GM23338 (cell line): ENCODE data around the gene S100A3. TPM values are rescaled to one million over a fixed set of nuclear protein-coding genes. Genes with fewer than 3 reads are reported as not detected.
"Not testable (repeated sequence)": the region's sequence is repeated elsewhere in the genome, so short reads cannot be mapped to it uniquely, and the experiment has no call there.

ENCODE experiments used
- ATAC-seq: fragments of 200-7000 bp; cut with Tn5 transposase; 3 replicates; pipeline ENCODE4 v1.9.1; 2020
- DNase-seq: peaks from one replicate; pipeline ENCODE4 v3.0.0-alpha.2; 2015; ENCODE audit warnings: low spot score
- H2AFZ ChIP-seq: fragments of 200-600 bp; sonication (generic); 2 replicates; pipeline ENCODE4 v1.8.0; 2016; ENCODE audit warnings: antibody characterized with exemption, mild to moderate bottlenecking, moderate library complexity
- H3F3A ChIP-seq: fragments of 200-600 bp; sonication (generic); replicated peaks from 2 replicates; pipeline ENCODE4 v1.8.0; 2017; ENCODE audit warnings: antibody characterized with exemption, mixed run types, low read depth
- H3K27ac ChIP-seq: fragments of 200-600 bp; sonication (generic); 2 replicates; pipeline ENCODE4 v1.6.1; 2016; ENCODE audit warnings: low read depth
- H3K27me3 ChIP-seq: fragments of 200-600 bp; sonication (generic); 2 replicates; pipeline ENCODE4 v1.8.0; 2016; ENCODE audit warnings: mild to moderate bottlenecking, mixed run types, moderate library complexity; ENCODE audit not compliant: insufficient read depth
- H3K36me3 ChIP-seq: fragments of 200-600 bp; sonication (generic); 2 replicates; pipeline ENCODE4 v1.8.0; 2016; ENCODE audit warnings: mild to moderate bottlenecking; ENCODE audit not compliant: insufficient read depth
- H3K4me1 ChIP-seq: fragments of 200-600 bp; sonication (generic); 2 replicates; pipeline ENCODE4 v1.8.0; 2016; ENCODE audit warnings: mild to moderate bottlenecking, moderate library complexity; ENCODE audit not compliant: insufficient read depth
- H3K4me2 ChIP-seq: fragments of 200-600 bp; sonication (generic); 2 replicates; pipeline ENCODE4 v1.7.1; 2017; ENCODE audit warnings: mixed run types
- H3K4me3 ChIP-seq: fragments of 200-600 bp; sonication (generic); 2 replicates; pipeline ENCODE4 v1.6.1; 2016; ENCODE audit warnings: mixed run types
- H3K79me2 ChIP-seq: fragments of 200-600 bp; sonication (generic); replicated peaks from 2 replicates; pipeline ENCODE4 v1.8.0; 2017; ENCODE audit warnings: mild to moderate bottlenecking; ENCODE audit not compliant: insufficient read depth
- H3K9me2 ChIP-seq: fragments of 200-600 bp; sonication (generic); 2 replicates; pipeline ENCODE4 v1.8.0; 2017; ENCODE audit not compliant: insufficient read depth
- H4K20me1 ChIP-seq: fragments of 200-600 bp; sonication (generic); replicated peaks from 2 replicates; pipeline ENCODE4 v1.8.0; 2017; ENCODE audit warnings: mild to moderate bottlenecking; ENCODE audit not compliant: insufficient read depth
- H3K27ac Mint-ChIP-seq: 2 replicates; pipeline ENCODE4 v1.8.0; 2020; ENCODE audit warnings: inconsistent platforms, mild to moderate bottlenecking, moderate library complexity, mixed read lengths
- H3K27me3 Mint-ChIP-seq: 3 replicates; pipeline ENCODE4 v1.8.0; 2022; ENCODE audit warnings: low read depth, mild to moderate bottlenecking, moderate library complexity, mixed read lengths, inconsistent platforms; ENCODE audit not compliant: insufficient read depth, poor library complexity
- H3K36me3 Mint-ChIP-seq: 3 replicates; pipeline ENCODE4 v1.8.0; 2021; ENCODE audit warnings: low read depth, mild to moderate bottlenecking, inconsistent platforms, moderate library complexity, mixed read lengths
- H3K4me1 Mint-ChIP-seq: 3 replicates; pipeline ENCODE4 v1.8.0; 2020; ENCODE audit warnings: mild to moderate bottlenecking, inconsistent platforms, mixed read lengths
- H3K4me3 Mint-ChIP-seq: 3 replicates; pipeline ENCODE4 v1.8.0; 2021; ENCODE audit warnings: moderate library complexity, mild to moderate bottlenecking, inconsistent platforms, mixed read lengths
- H3K9me3 Mint-ChIP-seq: 3 replicates; pipeline ENCODE4 v1.8.0; 2020; ENCODE audit warnings: moderate library complexity, mild to moderate bottlenecking, inconsistent platforms, mixed read lengths
- EZH2 ChIP-seq: fragments of 200-600 bp; sonication (generic); IDR thresholded peaks from one replicate; pipeline ENCODE4 v1.8.0; 2017; ENCODE audit warnings: antibody characterized with exemption, mild to moderate bottlenecking, low read depth; ENCODE audit not compliant: unreplicated experiment
- EZH2phosphoT487 ChIP-seq: fragments of 200-600 bp; sonication (generic); IDR thresholded peaks from one replicate; pipeline ENCODE4 v1.8.1; 2018; ENCODE audit warnings: antibody characterized with exemption; ENCODE audit not compliant: unreplicated experiment
- JUNB ChIP-seq: IDR thresholded peaks from one replicate; pipeline ENCODE4 v1.6.1; 2016; ENCODE audit warnings: antibody characterized with exemption; ENCODE audit not compliant: unreplicated experiment
- STAT1 ChIP-seq: IDR thresholded peaks from one replicate; pipeline ENCODE4 v1.6.1; 2016; ENCODE audit warnings: antibody characterized with exemption; ENCODE audit not compliant: unreplicated experiment
- polyA plus RNA-seq: library from polyadenylated mRNA; unstranded; fragments of >200 nt; fragmentation: Nextera tagmentation; extraction: Ambion mirVana; gene quantifications from 2 replicates; pipeline ENCODE4 v1.2.1, GENCODE V29; 2016
- total RNA-seq: library from RNA; depleted of rRNA; stranded (reverse); fragments of >200 nt; shearing (Covaris generic); gene quantifications from 2 replicates; pipeline ENCODE4 v1.2.3, GENCODE V29; 2014
- TF ChIP-seq, protein P1 (sequence below): IDR thresholded peaks from one replicate; pipeline ENCODE4 v1.6.1; 2018; ENCODE audit warnings: antibody characterized with exemption; ENCODE audit not compliant: unreplicated experiment
- TF ChIP-seq, protein P2 (sequence below): IDR thresholded peaks from 2 replicates; pipeline ENCODE4 v1.6.1; 2016; ENCODE audit warnings: antibody characterized with exemption
- TF ChIP-seq, protein P3 (sequence below): fragments of 250-450 bp; sonication (Bioruptor Pico); IDR thresholded peaks from 2 replicates; pipeline ENCODE4 v1.5.0; 2020; ENCODE audit warnings: mild to moderate bottlenecking, moderate library complexity

The S100A3 gene
- total and polyA plus RNA-seq, 2 experiments from 2014 or later, result not detected

DNA sequence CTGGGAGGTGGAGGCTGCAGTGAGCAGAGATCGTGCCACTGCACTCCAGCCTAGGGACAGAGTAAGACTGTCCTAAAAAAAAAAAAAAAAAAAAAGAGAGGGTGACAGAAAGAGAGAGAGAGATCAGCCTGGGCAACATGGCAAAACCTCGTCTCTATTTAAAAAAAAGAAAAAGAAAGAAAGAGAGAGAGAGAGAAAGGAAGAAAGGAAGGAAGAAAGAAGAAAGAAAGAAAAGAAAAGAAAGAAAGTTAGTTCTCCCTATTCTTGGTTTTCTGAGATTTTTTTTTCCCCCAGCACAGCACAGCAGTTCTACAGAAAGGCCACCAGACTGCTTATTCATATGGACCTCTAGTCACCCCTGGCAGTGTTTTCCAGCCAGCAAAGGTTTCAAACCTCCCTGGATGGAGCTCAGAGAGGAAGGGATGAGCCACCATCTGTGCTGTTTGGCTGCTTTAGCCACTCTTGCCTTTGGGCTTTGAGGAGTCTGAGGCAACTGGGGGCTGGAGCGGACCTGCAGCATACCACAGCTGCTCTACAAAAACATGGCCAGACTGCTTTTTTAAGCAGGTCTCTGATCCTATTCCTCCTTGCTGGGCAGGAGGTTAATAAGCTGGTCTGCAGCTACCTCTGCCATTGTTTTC is 23.9 kb downstream of the S100A3 start:
- ATAC-seq (no peak; the same call in 2 of the 3 replicates), DNase-seq (no peak)
- H4K20me1 ChIP-seq, result no peaks in the 10 kb centered on the region
- H3K4me3 Mint-ChIP-seq, result no peak overlapping the region
- H3K27me3 Mint-ChIP-seq, result peaks cover 2% of the 10 kb centered on the region
- H3K4me1 Mint-ChIP-seq, result peaks cover 28% of the 10 kb centered on the region
- H2AFZ ChIP-seq, result 0 out of 2 replicates have a peak overlapping the region, but pooled peaks have one; percentile 52
- no peak overlapping the region for H3K4me2 ChIP-seq
- H3K27me3 ChIP-seq, result no peaks in the 10 kb centered on the region
- H3K27ac Mint-ChIP-seq, result no peak overlapping the region
- no peak overlapping the region for H3K27ac ChIP-seq
- TF ChIP-seq, protein P1, sequence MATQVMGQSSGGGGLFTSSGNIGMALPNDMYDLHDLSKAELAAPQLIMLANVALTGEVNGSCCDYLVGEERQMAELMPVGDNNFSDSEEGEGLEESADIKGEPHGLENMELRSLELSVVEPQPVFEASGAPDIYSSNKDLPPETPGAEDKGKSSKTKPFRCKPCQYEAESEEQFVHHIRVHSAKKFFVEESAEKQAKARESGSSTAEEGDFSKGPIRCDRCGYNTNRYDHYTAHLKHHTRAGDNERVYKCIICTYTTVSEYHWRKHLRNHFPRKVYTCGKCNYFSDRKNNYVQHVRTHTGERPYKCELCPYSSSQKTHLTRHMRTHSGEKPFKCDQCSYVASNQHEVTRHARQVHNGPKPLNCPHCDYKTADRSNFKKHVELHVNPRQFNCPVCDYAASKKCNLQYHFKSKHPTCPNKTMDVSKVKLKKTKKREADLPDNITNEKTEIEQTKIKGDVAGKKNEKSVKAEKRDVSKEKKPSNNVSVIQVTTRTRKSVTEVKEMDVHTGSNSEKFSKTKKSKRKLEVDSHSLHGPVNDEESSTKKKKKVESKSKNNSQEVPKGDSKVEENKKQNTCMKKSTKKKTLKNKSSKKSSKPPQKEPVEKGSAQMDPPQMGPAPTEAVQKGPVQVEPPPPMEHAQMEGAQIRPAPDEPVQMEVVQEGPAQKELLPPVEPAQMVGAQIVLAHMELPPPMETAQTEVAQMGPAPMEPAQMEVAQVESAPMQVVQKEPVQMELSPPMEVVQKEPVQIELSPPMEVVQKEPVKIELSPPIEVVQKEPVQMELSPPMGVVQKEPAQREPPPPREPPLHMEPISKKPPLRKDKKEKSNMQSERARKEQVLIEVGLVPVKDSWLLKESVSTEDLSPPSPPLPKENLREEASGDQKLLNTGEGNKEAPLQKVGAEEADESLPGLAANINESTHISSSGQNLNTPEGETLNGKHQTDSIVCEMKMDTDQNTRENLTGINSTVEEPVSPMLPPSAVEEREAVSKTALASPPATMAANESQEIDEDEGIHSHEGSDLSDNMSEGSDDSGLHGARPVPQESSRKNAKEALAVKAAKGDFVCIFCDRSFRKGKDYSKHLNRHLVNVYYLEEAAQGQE, result no peak
- TF ChIP-seq, protein P2, sequence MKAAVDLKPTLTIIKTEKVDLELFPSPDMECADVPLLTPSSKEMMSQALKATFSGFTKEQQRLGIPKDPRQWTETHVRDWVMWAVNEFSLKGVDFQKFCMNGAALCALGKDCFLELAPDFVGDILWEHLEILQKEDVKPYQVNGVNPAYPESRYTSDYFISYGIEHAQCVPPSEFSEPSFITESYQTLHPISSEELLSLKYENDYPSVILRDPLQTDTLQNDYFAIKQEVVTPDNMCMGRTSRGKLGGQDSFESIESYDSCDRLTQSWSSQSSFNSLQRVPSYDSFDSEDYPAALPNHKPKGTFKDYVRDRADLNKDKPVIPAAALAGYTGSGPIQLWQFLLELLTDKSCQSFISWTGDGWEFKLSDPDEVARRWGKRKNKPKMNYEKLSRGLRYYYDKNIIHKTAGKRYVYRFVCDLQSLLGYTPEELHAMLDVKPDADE, result no peak
- TF ChIP-seq, protein P3, sequence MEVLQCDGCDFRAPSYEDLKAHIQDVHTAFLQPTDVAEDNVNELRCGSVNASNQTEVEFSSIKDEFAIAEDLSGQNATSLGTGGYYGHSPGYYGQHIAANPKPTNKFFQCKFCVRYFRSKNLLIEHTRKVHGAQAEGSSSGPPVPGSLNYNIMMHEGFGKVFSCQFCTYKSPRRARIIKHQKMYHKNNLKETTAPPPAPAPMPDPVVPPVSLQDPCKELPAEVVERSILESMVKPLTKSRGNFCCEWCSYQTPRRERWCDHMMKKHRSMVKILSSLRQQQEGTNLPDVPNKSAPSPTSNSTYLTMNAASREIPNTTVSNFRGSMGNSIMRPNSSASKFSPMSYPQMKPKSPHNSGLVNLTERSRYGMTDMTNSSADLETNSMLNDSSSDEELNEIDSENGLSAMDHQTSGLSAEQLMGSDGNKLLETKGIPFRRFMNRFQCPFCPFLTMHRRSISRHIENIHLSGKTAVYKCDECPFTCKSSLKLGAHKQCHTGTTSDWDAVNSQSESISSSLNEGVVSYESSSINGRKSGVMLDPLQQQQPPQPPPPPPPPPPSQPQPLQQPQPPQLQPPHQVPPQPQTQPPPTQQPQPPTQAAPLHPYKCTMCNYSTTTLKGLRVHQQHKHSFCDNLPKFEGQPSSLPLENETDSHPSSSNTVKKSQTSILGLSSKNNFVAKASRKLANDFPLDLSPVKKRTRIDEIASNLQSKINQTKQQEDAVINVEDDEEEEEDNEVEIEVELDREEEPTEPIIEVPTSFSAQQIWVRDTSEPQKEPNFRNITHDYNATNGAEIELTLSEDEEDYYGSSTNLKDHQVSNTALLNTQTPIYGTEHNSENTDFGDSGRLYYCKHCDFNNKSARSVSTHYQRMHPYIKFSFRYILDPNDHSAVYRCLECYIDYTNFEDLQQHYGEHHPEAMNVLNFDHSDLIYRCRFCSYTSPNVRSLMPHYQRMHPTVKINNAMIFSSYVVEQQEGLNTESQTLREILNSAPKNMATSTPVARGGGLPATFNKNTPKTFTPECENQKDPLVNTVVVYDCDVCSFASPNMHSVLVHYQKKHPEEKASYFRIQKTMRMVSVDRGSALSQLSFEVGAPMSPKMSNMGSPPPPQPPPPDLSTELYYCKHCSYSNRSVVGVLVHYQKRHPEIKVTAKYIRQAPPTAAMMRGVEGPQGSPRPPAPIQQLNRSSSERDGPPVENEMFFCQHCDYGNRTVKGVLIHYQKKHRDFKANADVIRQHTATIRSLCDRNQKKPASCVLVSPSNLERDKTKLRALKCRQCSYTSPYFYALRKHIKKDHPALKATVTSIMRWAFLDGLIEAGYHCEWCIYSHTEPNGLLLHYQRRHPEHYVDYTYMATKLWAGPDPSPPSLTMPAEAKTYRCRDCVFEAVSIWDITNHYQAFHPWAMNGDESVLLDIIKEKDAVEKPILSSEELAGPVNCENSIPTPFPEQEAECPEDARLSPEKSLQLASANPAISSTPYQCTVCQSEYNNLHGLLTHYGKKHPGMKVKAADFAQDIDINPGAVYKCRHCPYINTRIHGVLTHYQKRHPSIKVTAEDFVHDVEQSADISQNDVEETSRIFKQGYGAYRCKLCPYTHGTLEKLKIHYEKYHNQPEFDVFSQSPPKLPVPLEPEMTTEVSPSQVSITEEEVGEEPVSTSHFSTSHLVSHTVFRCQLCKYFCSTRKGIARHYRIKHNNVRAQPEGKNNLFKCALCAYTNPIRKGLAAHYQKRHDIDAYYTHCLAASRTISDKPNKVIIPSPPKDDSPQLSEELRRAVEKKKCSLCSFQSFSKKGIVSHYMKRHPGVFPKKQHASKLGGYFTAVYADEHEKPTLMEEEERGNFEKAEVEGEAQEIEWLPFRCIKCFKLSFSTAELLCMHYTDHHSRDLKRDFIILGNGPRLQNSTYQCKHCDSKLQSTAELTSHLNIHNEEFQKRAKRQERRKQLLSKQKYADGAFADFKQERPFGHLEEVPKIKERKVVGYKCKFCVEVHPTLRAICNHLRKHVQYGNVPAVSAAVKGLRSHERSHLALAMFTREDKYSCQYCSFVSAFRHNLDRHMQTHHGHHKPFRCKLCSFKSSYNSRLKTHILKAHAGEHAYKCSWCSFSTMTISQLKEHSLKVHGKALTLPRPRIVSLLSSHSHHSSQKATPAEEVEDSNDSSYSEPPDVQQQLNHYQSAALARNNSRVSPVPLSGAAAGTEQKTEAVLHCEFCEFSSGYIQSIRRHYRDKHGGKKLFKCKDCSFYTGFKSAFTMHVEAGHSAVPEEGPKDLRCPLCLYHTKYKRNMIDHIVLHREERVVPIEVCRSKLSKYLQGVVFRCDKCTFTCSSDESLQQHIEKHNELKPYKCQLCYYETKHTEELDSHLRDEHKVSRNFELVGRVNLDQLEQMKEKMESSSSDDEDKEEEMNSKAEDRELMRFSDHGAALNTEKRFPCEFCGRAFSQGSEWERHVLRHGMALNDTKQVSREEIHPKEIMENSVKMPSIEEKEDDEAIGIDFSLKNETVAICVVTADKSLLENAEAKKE, result no peak
- TF ChIP-seq JUNB (no peak), EZH2phosphoT487 (no peak), STAT1 (no peak), EZH2 (no peak)
- no peak overlapping the region for H3K4me3 ChIP-seq
- no peaks in the 10 kb centered on the region for H3K36me3 ChIP-seq
- no peaks in the 10 kb centered on the region for H3F3A ChIP-seq
- H3K4me1 ChIP-seq, result peaks cover 14% of the 10 kb centered on the region; the same call in 1 of the 2 replicates
- no peaks in the 10 kb centered on the region for H3K36me3 Mint-ChIP-seq
- no peaks in the 10 kb centered on the region for H3K9me2 ChIP-seq
- H3K9me3 Mint-ChIP-seq, result peaks cover 10% of the 10 kb centered on the region; the same call in 1 of the 3 replicates
- no peaks in the 10 kb centered on the region for H3K79me2 ChIP-seq

DNA sequence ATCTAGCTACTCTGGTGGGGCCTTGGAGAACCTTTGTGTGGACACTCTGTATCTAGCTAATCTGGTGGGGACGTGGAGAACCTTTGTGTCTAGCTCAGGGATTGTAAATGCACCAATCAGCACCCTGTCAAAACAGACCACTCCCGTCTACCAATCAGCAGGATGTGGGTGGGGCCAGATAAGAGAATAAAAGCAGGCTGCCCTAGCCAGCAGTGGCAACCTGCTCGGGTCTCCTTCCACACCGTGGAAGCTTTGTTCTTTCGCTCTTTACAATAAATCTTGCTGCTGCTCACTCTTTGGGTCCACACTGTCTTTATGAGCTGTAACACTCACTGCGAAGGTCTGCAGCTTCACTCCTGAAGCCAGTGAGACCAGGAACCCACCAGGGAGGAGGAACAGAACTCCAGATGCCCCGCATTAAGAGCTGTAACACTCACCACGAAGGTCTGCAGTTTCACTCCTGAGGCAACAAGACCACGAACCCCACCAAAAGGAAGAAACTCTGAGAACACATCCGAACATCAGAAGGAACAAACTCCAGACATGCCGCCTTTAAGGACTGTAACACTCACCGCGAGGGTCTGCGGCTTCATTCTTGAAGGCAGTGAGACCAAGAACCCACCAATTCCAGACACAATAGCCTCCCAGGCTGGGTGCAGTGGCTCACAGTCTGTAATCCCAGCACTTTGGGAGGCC is 26.6 kb downstream of the S100A3 start:
- peaks cover 37% of the 10 kb centered on the region for H3K4me1 Mint-ChIP-seq
- not testable (repeated sequence) for H2AFZ ChIP-seq, H3K27ac Mint-ChIP-seq

More for the DNA sequence above, 26.6 kb downstream of the S100A3 start:
- H3K9me3 Mint-ChIP-seq, result peaks cover 10% of the 10 kb centered on the region; the same call in 1 of the 3 replicates
- Histone ChIP-seq H3K27me3 (peaks cover 22% of the 10 kb centered on the region), H3K4me1 (peaks cover 18% of the 10 kb centered on the region; the same call in 1 of the 2 replicates)
- not testable (repeated sequence) for H3K4me3 Mint-ChIP-seq, H4K20me1 ChIP-seq, ATAC-seq, H3K79me2 ChIP-seq, H3K4me2 ChIP-seq, H3K27ac ChIP-seq, H3K4me3 ChIP-seq, H3K27me3 Mint-ChIP-seq, H3F3A ChIP-seq, H3K9me2 ChIP-seq, H3K36me3 ChIP-seq, DNase-seq, H3K36me3 Mint-ChIP-seq
